Endothelial cell of umbilical vein (primary cell): Measurements from ENCODE around the gene C12orf42.

Source experiments
- CTCF ChIP-seq, 2 donors: IDR thresholded peaks; 1 replicate in 1 of 2; 2 replicates in 1 of 2; pipeline ENCODE4 v1.5.1; 2011; ENCODE audit warnings: low read length in 2 of 2, mild to moderate bottlenecking in 2 of 2, moderate library complexity in 2 of 2, control low read depth in 1 of 2, inconsistent platforms in 1 of 2, low read depth in 1 of 2; ENCODE audit not compliant: insufficient read depth in 1 of 2; ENCODE audit errors: extremely low read depth in 1 of 2
- FOS ChIP-seq: IDR thresholded peaks from 2 replicates; pipeline ENCODE4 v1.6.1; 2011; ENCODE audit warnings: mild to moderate bottlenecking, low read length, moderate library complexity, borderline replicate concordance; ENCODE audit not compliant: insufficient read depth
- JUN ChIP-seq: IDR thresholded peaks from 2 replicates; pipeline ENCODE4 v1.6.1; 2011; ENCODE audit warnings: borderline replicate concordance, low read depth; ENCODE audit not compliant: insufficient read length, insufficient read depth
- MAX ChIP-seq: IDR thresholded peaks from 2 replicates; pipeline ENCODE4 v1.6.1; 2011; ENCODE audit not compliant: insufficient read depth, insufficient read length
- MYC ChIP-seq: IDR thresholded peaks from one replicate; pipeline ENCODE4 v1.6.1; 2011; ENCODE audit warnings: mild to moderate bottlenecking, low read depth, low read length
- POLR2A ChIP-seq: IDR thresholded peaks from 2 replicates; pipeline ENCODE4 v1.6.1; 2012; ENCODE audit warnings: low read depth, mild to moderate bottlenecking, control low read depth, low read length
- POLR2AphosphoS5 ChIP-seq: IDR thresholded peaks from 2 replicates; pipeline ENCODE4 v1.6.1; 2012; ENCODE audit warnings: low read depth, mild to moderate bottlenecking, control low read depth, low read length, moderate library complexity; ENCODE audit not compliant: insufficient read depth

- TF ChIP-seq JUN (no peak), CTCF (IDR thresholded peaks at IDR 0.05; ENCODE audit: extremely low read depth in 1 of 2, insufficient read depth in 1 of 2, low read depth in 1 of 2, low read length in 2 of 2) (no peak), POLR2A (no peak), MYC (no peak), FOS (no peak), POLR2AphosphoS5 (no peak), MAX (no peak)
Measured at GRCh38 chr12:103318566-103318965, 177.2 kb downstream of the C12orf42 start.
